ENCODE data around the gene GSS. TPM values are rescaled to one million over a fixed set of nuclear protein-coding genes. Genes with fewer than 3 reads are reported as not detected.

GSS gene
- total RNA-seq, 4 donors from 2014 or later, result 14.1 to 33.0 (median 23.8) TPM

- ATAC-seq, result no peak
- Histone ChIP-seq H3K4me3 (no peak overlapping the region), H3K27ac (peak overlapping the region; percentile 83 to 98 (median 91)), H3K4me1 (peaks cover 27 to 65% of the 10 kb centered on the region in 2 donors), H3K27me3 (no peaks in the 10 kb centered on the region), H3K9me3 (no peaks in the 10 kb centered on the region), H3K36me3 (no peaks in the 10 kb centered on the region)
- intact Hi-C loops (cut with DNase I; ENCODE audit: low total_unique reads) (loop anchor here (10.0 kb wide), 1 partner anchor 142 kb away; the partner anchor contains the start of gene TRPC4AP), in situ Hi-C loops (cut with MboI; ENCODE audit: low sequenced_read_pairs in 4 of 4) (no loop called here)
- no peak for TF ChIP-seq POLR2A (IDR thresholded peaks at IDR 0.05)
- TF ChIP-seq, protein P1, sequence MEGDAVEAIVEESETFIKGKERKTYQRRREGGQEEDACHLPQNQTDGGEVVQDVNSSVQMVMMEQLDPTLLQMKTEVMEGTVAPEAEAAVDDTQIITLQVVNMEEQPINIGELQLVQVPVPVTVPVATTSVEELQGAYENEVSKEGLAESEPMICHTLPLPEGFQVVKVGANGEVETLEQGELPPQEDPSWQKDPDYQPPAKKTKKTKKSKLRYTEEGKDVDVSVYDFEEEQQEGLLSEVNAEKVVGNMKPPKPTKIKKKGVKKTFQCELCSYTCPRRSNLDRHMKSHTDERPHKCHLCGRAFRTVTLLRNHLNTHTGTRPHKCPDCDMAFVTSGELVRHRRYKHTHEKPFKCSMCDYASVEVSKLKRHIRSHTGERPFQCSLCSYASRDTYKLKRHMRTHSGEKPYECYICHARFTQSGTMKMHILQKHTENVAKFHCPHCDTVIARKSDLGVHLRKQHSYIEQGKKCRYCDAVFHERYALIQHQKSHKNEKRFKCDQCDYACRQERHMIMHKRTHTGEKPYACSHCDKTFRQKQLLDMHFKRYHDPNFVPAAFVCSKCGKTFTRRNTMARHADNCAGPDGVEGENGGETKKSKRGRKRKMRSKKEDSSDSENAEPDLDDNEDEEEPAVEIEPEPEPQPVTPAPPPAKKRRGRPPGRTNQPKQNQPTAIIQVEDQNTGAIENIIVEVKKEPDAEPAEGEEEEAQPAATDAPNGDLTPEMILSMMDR (IDR thresholded peaks at IDR 0.05 in 4 of 5, conservative IDR thresholded peaks at IDR 0.05 in 1 of 5), result no peak
- DNase-seq, result no peak
Observed at GRCh38 chr20:34952671-34953070, 2.9 kb downstream of the GSS start.

GRCh38 chr20:34951652-34952051 lies 4.0 kb downstream of the GSS start:
- no peaks in the 10 kb centered on the region for H3K36me3 ChIP-seq
- intact Hi-C loops (cut with DNase I; ENCODE audit: low total_unique reads), result loop anchor here (10.0 kb wide), 1 partner anchor 143 kb away; the partner anchor contains the start of gene TRPC4AP
- H3K9me3 ChIP-seq, result no peaks in the 10 kb centered on the region
- H3K4me1 ChIP-seq, result peaks cover 27 to 63% of the 10 kb centered on the region in 2 donors
- H3K4me3 ChIP-seq, result no peak overlapping the region
- ATAC-seq (peak in 1 of 2 donors; percentile 0), DNase-seq (peak in 1 of 2 donors; percentile 54)
- H3K27ac ChIP-seq, result peak overlapping the region; percentile 83 to 98 (median 91)
- in situ Hi-C loops (cut with MboI; ENCODE audit: low sequenced_read_pairs in 4 of 4), result no loop called here
- TF ChIP-seq, protein P1 (IDR thresholded peaks at IDR 0.05 in 4 of 5, conservative IDR thresholded peaks at IDR 0.05 in 1 of 5), result no peak
- no peak for TF ChIP-seq POLR2A (IDR thresholded peaks at IDR 0.05)
- no peaks in the 10 kb centered on the region for H3K27me3 ChIP-seq

GRCh38 chr20:34951252-34951651 lies 4.4 kb downstream of the GSS start:
- no peak for DNase-seq
- Histone ChIP-seq H3K9me3 (no peaks in the 10 kb centered on the region), H3K27ac (peak overlapping the region; percentile 83 to 98 (median 91)), H3K4me3 (no peak overlapping the region), H3K27me3 (no peaks in the 10 kb centered on the region), H3K36me3 (no peaks in the 10 kb centered on the region), H3K4me1 (peaks cover 24 to 62% of the 10 kb centered on the region in 2 donors)
- in situ Hi-C loops (cut with MboI; ENCODE audit: low sequenced_read_pairs in 4 of 4), result no loop called here
- intact Hi-C loops (cut with DNase I; ENCODE audit: low total_unique reads), result loop anchor here (10.0 kb wide), 1 partner anchor 144 kb away; the partner anchor contains the start of gene TRPC4AP
- TF ChIP-seq, protein P1 (IDR thresholded peaks at IDR 0.05 in 4 of 5, conservative IDR thresholded peaks at IDR 0.05 in 1 of 5), result no peak
- no peak for TF ChIP-seq POLR2A (IDR thresholded peaks at IDR 0.05)
- ATAC-seq, result peak; percentile 56 to 58

GRCh38 chr20:34949120-34949519 lies 6.5 kb downstream of the GSS start:
- Histone ChIP-seq H3K4me3 (no peak overlapping the region), H3K4me1 (peaks cover 20 to 59% of the 10 kb centered on the region in 2 donors), H3K27ac (no peak overlapping the region), H3K9me3 (no peaks in the 10 kb centered on the region), H3K36me3 (no peaks in the 10 kb centered on the region), H3K27me3 (no peaks in the 10 kb centered on the region)
- TF ChIP-seq, protein P1 (IDR thresholded peaks at IDR 0.05 in 4 of 5, conservative IDR thresholded peaks at IDR 0.05 in 1 of 5), result no peak
- TF ChIP-seq POLR2A (IDR thresholded peaks at IDR 0.05), result no peak
- DNase-seq, result no peak
- in situ Hi-C loops (cut with MboI; ENCODE audit: low sequenced_read_pairs in 4 of 4), result no loop called here
- ATAC-seq, result no peak
- intact Hi-C loops (cut with DNase I; ENCODE audit: low total_unique reads), result no loop called here

- intact Hi-C loops (cut with DNase I; ENCODE audit: low total_unique reads), result no loop called here
- Histone ChIP-seq H3K4me3 (no peak overlapping the region), H3K9me3 (no peaks in the 10 kb centered on the region), H3K27ac (peak overlapping the region; percentile 21 to 68 (median 40)), H3K4me1 (peaks cover 29 to 53% of the 10 kb centered on the region in 2 donors), H3K27me3 (no peaks in the 10 kb centered on the region), H3K36me3 (no peaks in the 10 kb centered on the region)
- in situ Hi-C loops (cut with MboI; ENCODE audit: low sequenced_read_pairs in 4 of 4), result no loop called here
- ATAC-seq (peak; percentile 15 to 49), DNase-seq (no peak)
- TF ChIP-seq, protein P1 (IDR thresholded peaks at IDR 0.05 in 4 of 5, conservative IDR thresholded peaks at IDR 0.05 in 1 of 5), result no peak
- no peak for TF ChIP-seq POLR2A (IDR thresholded peaks at IDR 0.05)
Observed at GRCh38 chr20:34948030-34948429, 7.6 kb downstream of the GSS start.
